Osteocyte (in vitro differentiated cells): Measurements from ENCODE around the gene CCDC192. TPM values are rescaled to one million over a fixed set of nuclear protein-coding genes. Genes with fewer than 3 reads are reported as not detected.
A peak's percentile ranks its signal among the peaks of the same experiment; 100 is the strongest.

Source experiments
- DNase-seq: peaks from one replicate; pipeline ENCODE4 v3.0.0; 2021; ENCODE audit warnings: mixed read lengths; ENCODE audit not compliant: unreplicated experiment; ENCODE audit errors: extremely low spot score
- H3K27ac Mint-ChIP-seq: one replicate; pipeline ENCODE4 v1.8.0; 2021; ENCODE audit warnings: mild to moderate bottlenecking, mixed read lengths; ENCODE audit not compliant: unreplicated experiment
- H3K27me3 Mint-ChIP-seq: one replicate; pipeline ENCODE4 v1.8.0; 2021; ENCODE audit warnings: mixed read lengths; ENCODE audit not compliant: unreplicated experiment
- H3K36me3 Mint-ChIP-seq: one replicate; pipeline ENCODE4 v1.8.0; 2021; ENCODE audit warnings: mixed read lengths; ENCODE audit not compliant: unreplicated experiment
- H3K4me1 Mint-ChIP-seq: one replicate; pipeline ENCODE4 v1.8.0; 2021; ENCODE audit warnings: mixed read lengths; ENCODE audit not compliant: unreplicated experiment
- H3K4me3 Mint-ChIP-seq: one replicate; pipeline ENCODE4 v1.8.0; 2021; ENCODE audit warnings: mild to moderate bottlenecking, moderate library complexity, mixed read lengths; ENCODE audit not compliant: unreplicated experiment
- H3K9me3 Mint-ChIP-seq: one replicate; pipeline ENCODE4 v1.8.0; 2021; ENCODE audit warnings: mixed read lengths; ENCODE audit not compliant: unreplicated experiment
- total RNA-seq: library from RNA; stranded (reverse); gene quantifications from 2 replicates; pipeline ENCODE4 v1.2.1, GENCODE V29; 2021
- TF ChIP-seq, protein P1 (sequence below): fragments of 200-600 bp; sonication (generic); IDR thresholded peaks from 2 replicates; pipeline ENCODE4 v1.5.0; 2021; ENCODE audit warnings: antibody characterized with exemption, mild to moderate bottlenecking, moderate library complexity

The CCDC192 gene
- total RNA-seq, 1 donor from 2014 or later, result not detected

- Mint-ChIP-seq H3K27ac (no peak overlapping the region), H3K36me3 (no peaks in the 10 kb centered on the region), H3K4me1 (peaks cover 12% of the 10 kb centered on the region), H3K9me3 (no peaks in the 10 kb centered on the region), H3K4me3 (no peak overlapping the region), H3K27me3 (no peaks in the 10 kb centered on the region)
- TF ChIP-seq, protein P1, sequence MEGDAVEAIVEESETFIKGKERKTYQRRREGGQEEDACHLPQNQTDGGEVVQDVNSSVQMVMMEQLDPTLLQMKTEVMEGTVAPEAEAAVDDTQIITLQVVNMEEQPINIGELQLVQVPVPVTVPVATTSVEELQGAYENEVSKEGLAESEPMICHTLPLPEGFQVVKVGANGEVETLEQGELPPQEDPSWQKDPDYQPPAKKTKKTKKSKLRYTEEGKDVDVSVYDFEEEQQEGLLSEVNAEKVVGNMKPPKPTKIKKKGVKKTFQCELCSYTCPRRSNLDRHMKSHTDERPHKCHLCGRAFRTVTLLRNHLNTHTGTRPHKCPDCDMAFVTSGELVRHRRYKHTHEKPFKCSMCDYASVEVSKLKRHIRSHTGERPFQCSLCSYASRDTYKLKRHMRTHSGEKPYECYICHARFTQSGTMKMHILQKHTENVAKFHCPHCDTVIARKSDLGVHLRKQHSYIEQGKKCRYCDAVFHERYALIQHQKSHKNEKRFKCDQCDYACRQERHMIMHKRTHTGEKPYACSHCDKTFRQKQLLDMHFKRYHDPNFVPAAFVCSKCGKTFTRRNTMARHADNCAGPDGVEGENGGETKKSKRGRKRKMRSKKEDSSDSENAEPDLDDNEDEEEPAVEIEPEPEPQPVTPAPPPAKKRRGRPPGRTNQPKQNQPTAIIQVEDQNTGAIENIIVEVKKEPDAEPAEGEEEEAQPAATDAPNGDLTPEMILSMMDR, result no peak
- DNase-seq, result no peak
Observed at GRCh38 chr5:127820910-127821553, 117.8 kb downstream of the CCDC192 start.

DNA sequence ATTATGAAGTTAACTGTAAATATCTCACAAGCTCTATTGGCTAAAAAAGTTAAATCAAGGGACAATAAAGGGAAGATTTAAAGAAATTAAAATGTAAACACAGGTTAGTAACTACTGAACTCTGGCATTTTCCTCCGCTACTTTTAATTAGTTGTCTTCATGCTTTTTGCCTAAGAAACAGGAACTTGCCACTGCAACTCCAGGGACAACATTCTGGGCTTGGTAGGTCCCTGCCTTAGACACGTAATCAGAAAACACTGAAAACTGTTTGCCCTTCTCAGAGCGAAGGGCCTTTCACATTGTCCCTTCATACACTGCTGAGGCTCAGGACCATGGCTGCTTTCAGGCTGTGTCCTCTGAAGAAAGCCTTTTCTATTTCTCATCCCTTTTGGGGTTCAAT, 118.7 kb downstream of the CCDC192 start:
- no peak for DNase-seq
- no peak overlapping the region for H3K4me3 Mint-ChIP-seq
- TF ChIP-seq, protein P1, result no peak
- no peaks in the 10 kb centered on the region for H3K27me3 Mint-ChIP-seq
- no peaks in the 10 kb centered on the region for H3K36me3 Mint-ChIP-seq
- no peaks in the 10 kb centered on the region for H3K9me3 Mint-ChIP-seq
- no peak overlapping the region for H3K27ac Mint-ChIP-seq
- peaks cover 16% of the 10 kb centered on the region for H3K4me1 Mint-ChIP-seq

- H3K4me1 Mint-ChIP-seq, result peaks cover 16% of the 10 kb centered on the region
- peak overlapping the region; percentile 39 for H3K27ac Mint-ChIP-seq
- no peaks in the 10 kb centered on the region for H3K27me3 Mint-ChIP-seq
- H3K9me3 Mint-ChIP-seq, result no peaks in the 10 kb centered on the region
- TF ChIP-seq, protein P1, result no peak
- H3K4me3 Mint-ChIP-seq, result no peak overlapping the region
- DNase-seq, result no peak
- H3K36me3 Mint-ChIP-seq, result no peaks in the 10 kb centered on the region
Observed at GRCh38 chr5:127824126-127824525, 120.9 kb downstream of the CCDC192 start.

GRCh38 chr5:127826011-127826410, 122.8 kb downstream of the CCDC192 start:
- H3K4me1 Mint-ChIP-seq, result peaks cover 16% of the 10 kb centered on the region
- no peak for DNase-seq
- TF ChIP-seq, protein P1, result no peak
- H3K27ac Mint-ChIP-seq, result no peak overlapping the region
- H3K4me3 Mint-ChIP-seq, result no peak overlapping the region
- no peaks in the 10 kb centered on the region for H3K9me3 Mint-ChIP-seq
- no peaks in the 10 kb centered on the region for H3K27me3 Mint-ChIP-seq
- no peaks in the 10 kb centered on the region for H3K36me3 Mint-ChIP-seq

GRCh38 chr5:127827451-127827850, 124.3 kb downstream of the CCDC192 start:
- no peak overlapping the region for H3K4me3 Mint-ChIP-seq
- no peak for DNase-seq
- peaks cover 16% of the 10 kb centered on the region for H3K4me1 Mint-ChIP-seq
- no peaks in the 10 kb centered on the region for H3K36me3 Mint-ChIP-seq
- no peaks in the 10 kb centered on the region for H3K9me3 Mint-ChIP-seq
- TF ChIP-seq, protein P1, result no peak
- peaks cover 2% of the 10 kb centered on the region for H3K27me3 Mint-ChIP-seq
- no peak overlapping the region for H3K27ac Mint-ChIP-seq
